Fibroblast of mammary gland (primary cell): Measurements from ENCODE around the gene GLB1L2.
"Not testable (repeated sequence)": the region's sequence is repeated elsewhere in the genome, so short reads cannot be mapped to it uniquely, and the experiment has no call there.

Experiments
- DNase-seq: peaks from one replicate; pipeline ENCODE4 v3.0.0-alpha.2; 2010; ENCODE audit warnings: low read depth
- H3K4me3 ChIP-seq: 2 replicates; pipeline ENCODE4 v1.5.1; 2011; ENCODE audit warnings: low read depth, mild to moderate bottlenecking, low read length, moderate library complexity; ENCODE audit not compliant: control insufficient read depth
- TF ChIP-seq, protein P1 (sequence below): conservative IDR thresholded peaks from 2 replicates; pipeline ENCODE4 v1.5.1; 2011; ENCODE audit warnings: low read depth, low read length, inconsistent platforms; ENCODE audit not compliant: control insufficient read depth, insufficient read depth

GLB1L2 gene

GRCh38 chr11:134341805-134342571 lies 10.2 kb downstream of the GLB1L2 start:
- H3K4me3 ChIP-seq = no peak overlapping the region

DNA sequence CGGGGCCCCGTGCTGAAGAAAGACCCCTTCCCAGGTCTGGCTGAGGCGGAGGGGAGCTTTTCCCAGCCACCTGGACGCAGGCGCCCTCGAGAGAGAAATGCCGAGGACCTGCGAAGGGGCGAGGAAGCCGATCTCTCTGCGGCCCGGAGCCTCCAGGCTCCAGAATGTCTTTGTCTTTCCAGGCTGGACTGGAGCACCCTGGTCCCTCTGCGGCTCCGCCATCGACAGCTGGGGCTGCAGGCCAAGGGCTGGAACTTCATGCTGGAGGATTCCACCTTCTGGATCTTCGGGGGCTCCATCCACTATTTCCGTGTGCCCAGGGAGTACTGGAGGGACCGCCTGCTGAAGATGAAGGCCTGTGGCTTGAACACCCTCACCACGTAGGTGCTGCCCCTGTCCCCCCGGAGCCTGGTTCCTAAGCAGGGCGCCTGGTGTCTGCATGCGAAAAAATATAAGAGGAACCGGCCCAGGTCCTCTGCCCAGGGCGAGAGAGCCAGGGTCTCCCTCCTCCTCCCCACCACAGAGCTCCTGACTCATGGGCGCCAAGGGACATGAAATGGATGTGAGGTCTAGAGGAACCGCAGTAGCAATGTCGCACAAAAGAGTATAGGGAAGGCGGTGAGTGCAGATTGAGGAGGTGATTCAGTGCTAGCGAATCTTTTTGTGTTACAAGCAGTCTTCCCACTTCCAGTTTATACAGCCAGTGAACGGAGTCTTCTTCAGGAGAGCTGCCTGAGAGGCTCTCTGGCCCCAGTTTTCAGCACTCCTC lies 11.0 kb downstream of the GLB1L2 start:
- TF ChIP-seq, protein P1, sequence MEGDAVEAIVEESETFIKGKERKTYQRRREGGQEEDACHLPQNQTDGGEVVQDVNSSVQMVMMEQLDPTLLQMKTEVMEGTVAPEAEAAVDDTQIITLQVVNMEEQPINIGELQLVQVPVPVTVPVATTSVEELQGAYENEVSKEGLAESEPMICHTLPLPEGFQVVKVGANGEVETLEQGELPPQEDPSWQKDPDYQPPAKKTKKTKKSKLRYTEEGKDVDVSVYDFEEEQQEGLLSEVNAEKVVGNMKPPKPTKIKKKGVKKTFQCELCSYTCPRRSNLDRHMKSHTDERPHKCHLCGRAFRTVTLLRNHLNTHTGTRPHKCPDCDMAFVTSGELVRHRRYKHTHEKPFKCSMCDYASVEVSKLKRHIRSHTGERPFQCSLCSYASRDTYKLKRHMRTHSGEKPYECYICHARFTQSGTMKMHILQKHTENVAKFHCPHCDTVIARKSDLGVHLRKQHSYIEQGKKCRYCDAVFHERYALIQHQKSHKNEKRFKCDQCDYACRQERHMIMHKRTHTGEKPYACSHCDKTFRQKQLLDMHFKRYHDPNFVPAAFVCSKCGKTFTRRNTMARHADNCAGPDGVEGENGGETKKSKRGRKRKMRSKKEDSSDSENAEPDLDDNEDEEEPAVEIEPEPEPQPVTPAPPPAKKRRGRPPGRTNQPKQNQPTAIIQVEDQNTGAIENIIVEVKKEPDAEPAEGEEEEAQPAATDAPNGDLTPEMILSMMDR = no peak
- no peak for DNase-seq
- no peak overlapping the region for H3K4me3 ChIP-seq

More at GRCh38 chr11:134341805-134342571, 10.2 kb downstream of the GLB1L2 start:
- no peak for DNase-seq
- TF ChIP-seq, protein P1 = no peak

GRCh38 chr11:134343646-134344045 lies 11.9 kb downstream of the GLB1L2 start:
- H3K4me3 ChIP-seq = no peak overlapping the region
- TF ChIP-seq, protein P1 = no peak
- no peak for DNase-seq

DNA sequence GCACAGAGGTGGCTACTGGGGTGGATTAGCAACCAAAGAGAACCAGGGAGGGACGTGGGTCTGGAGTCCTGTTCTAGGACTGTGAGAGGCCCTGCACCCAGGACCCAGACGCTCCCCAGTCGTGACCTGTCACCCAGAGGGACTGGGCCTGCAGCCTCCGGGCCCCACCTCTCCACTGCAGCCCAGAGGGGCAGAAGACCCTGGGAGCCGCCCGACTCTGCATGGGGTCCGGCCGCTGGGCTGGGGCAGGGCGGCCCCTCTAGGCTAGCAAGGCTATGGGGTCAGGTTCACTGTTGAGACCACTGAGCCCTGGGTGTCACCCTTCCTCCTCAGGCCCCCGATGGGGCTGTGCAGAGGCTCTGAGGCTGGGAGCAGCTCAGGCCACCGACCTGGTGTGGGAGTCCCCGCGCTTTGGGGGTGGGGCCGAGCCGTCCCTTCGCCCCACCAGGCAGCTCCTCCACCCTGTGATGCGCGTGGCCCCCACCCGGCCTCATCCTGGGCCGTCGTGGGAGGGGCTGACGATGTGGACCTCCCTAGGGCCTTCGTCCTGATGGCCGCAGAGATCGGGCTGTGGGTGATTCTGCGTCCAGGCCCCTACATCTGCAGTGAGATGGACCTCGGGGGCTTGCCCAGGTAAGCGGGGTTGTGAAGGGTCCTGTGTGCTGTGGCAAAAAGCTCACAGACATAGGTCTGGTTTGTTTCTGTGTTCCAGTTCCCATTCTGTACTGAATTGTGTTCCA lies 12.9 kb downstream of the GLB1L2 start:
- DNase-seq, H3K4me3 ChIP-seq: not testable (repeated sequence)

DNA sequence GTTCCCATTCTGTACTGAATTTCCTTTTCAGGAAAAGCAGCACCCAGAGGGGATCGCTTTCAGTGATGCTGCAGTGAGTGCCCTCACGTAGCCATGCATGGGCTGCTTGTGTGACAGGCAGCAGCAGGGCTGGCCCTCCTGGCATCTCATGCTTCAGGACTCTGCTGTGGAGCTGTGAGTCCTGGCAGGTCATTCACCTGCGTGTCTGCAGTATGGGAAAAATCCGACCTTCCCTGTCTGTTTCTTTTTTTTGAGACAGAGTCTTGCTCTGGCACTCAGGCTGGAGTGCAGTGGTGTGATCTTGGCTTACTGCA lies 13.4 kb downstream of the GLB1L2 start:
- H3K4me3 ChIP-seq = no peak overlapping the region
- DNase-seq = no peak
- TF ChIP-seq, protein P1 = no peak

- DNase-seq = no peak
- no peak overlapping the region for H3K4me3 ChIP-seq
- TF ChIP-seq, protein P1 = no peak
Observed at GRCh38 chr11:134346101-134346975, 14.6 kb downstream of the GLB1L2 start.
